Activated CD8-positive, alpha-beta memory T cell treated with anti-CD3 and anti-CD28 coated beads, Interleukin-2, amount 50 U/mL, for 48 hours (primary cell): ENCODE data around the gene SERP1.

Experiments
- DNase-seq: peaks from one replicate; pipeline ENCODE4 v3.0.0-alpha.2; 2020

Gene SERP1

GRCh38 chr3:150546226-150547044, at the start of gene SERP1, which contains the start of gene EIF2A:
Gene SERP1 (minus strand): TSS chr3:150546496. CDS start chr3:150546135, 361 bp downstream.
Gene EIF2A (plus strand): TSS chr3:150546787. CDS start chr3:150546803, 16 bp downstream.
- peak; percentile 99 for DNase-seq

GRCh38 chr3:150594150-150594549, 47.9 kb upstream of the SERP1 start:
- no peak for DNase-seq

- no peak for DNase-seq
Observed at GRCh38 chr3:150589759-150590158, 43.5 kb upstream of the SERP1 start.

GRCh38 chr3:150588027-150588830, 41.9 kb upstream of the SERP1 start:
- no peak for DNase-seq

- no peak for DNase-seq
Observed at GRCh38 chr3:150583028-150583427, 36.7 kb upstream of the SERP1 start.

GRCh38 chr3:150582620-150583019, 36.3 kb upstream of the SERP1 start:
- DNase-seq: no peak

- no peak for DNase-seq
Observed at GRCh38 chr3:150581174-150581573, 34.9 kb upstream of the SERP1 start.

GRCh38 chr3:150577855-150578254, 31.6 kb upstream of the SERP1 start:
- DNase-seq: no peak

- DNase-seq: no peak
Observed at GRCh38 chr3:150567328-150567727, 21.0 kb upstream of the SERP1 start.

GRCh38 chr3:150564243-150564642, 17.9 kb upstream of the SERP1 start:
- DNase-seq: no peak

GRCh38 chr3:150557725-150558124, 11.4 kb upstream of the SERP1 start:
- no peak for DNase-seq

- no peak for DNase-seq
Observed at GRCh38 chr3:150556792-150557191, 10.5 kb upstream of the SERP1 start.

- no peak for DNase-seq
Observed at GRCh38 chr3:150555859-150556436, 9.7 kb upstream of the SERP1 start.

- DNase-seq: no peak
Observed at GRCh38 chr3:150547045-150547741, 897 bp upstream of the SERP1 start.

- DNase-seq: peak; percentile 78
Observed at GRCh38 chr3:150545419-150546225, 674 bp downstream of the SERP1 start.

GRCh38 chr3:150544726-150545125, 1.6 kb downstream of the SERP1 start:
- DNase-seq: no peak

- no peak for DNase-seq
Observed at GRCh38 chr3:150544041-150544440, 2.3 kb downstream of the SERP1 start.

GRCh38 chr3:150543531-150543930, 2.8 kb downstream of the SERP1 start:
- DNase-seq: no peak

GRCh38 chr3:150543128-150543527, 3.2 kb downstream of the SERP1 start:
- DNase-seq: no peak

GRCh38 chr3:150540991-150541390, 5.3 kb downstream of the SERP1 start:
- no peak for DNase-seq

- no peak for DNase-seq
Observed at GRCh38 chr3:150540297-150540696, 6.0 kb downstream of the SERP1 start.
